Spleen (tissue), 11 donors: Measurements from ENCODE around the gene C15orf39. TPM values are rescaled to one million over a fixed set of nuclear protein-coding genes. Genes with fewer than 3 reads are reported as not detected.
"Not testable (repeated sequence)": the region's sequence is repeated elsewhere in the genome, so short reads cannot be mapped to it uniquely, and the experiment has no call there.

Source experiments
- DNase-seq: peaks from one replicate; pipeline ENCODE4 v3.0.0-alpha.2; 2020
- H3K27ac ChIP-seq, 8 donors: fragments of 200-600 bp; sonication (generic) in 7 of 8; 1 replicate in 4 of 8; 2 replicates in 4 of 8; pipeline versions ENCODE4 v1.5.0 to v1.8.0; 2016 to 2021; ENCODE audit warnings: inconsistent platforms in 4 of 8, mild to moderate bottlenecking in 4 of 8, moderate library complexity in 1 of 8
- H3K27me3 ChIP-seq, 7 donors: fragments of 200-600 bp; sonication (generic) in 6 of 7; replicated peaks in 1 of 7; 1 replicate in 4 of 7; 2 replicates in 3 of 7; pipeline versions ENCODE4 v1.5.0 to v1.8.0; 2016 to 2021; ENCODE audit warnings: inconsistent platforms in 3 of 7, mild to moderate bottlenecking in 1 of 7
- H3K36me3 ChIP-seq, 6 donors: fragments of 200-600 bp; sonication (generic) in 5 of 6; 1 replicate in 4 of 6; 2 replicates in 2 of 6; pipeline versions ENCODE4 v1.5.0 to v1.8.0; 2016 to 2021; ENCODE audit warnings: inconsistent platforms in 2 of 6
- H3K4me1 ChIP-seq, 6 donors: fragments of 200-600 bp; sonication (generic) in 5 of 6; 1 replicate in 3 of 6; 2 replicates in 3 of 6; pipeline versions ENCODE4 v1.5.0 to v1.8.0; 2016 to 2021; ENCODE audit warnings: inconsistent platforms in 3 of 6
- H3K4me3 ChIP-seq, 8 donors: fragments of 200-600 bp; sonication (generic) in 7 of 8; 1 replicate in 4 of 8; 2 replicates in 4 of 8; pipeline versions ENCODE4 v1.5.0 to v1.8.0; 2016 to 2021; ENCODE audit warnings: inconsistent platforms in 4 of 8, mild to moderate bottlenecking in 4 of 8, moderate library complexity in 2 of 8
- H3K9me3 ChIP-seq, 8 donors: fragments of 200-600 bp; sonication (generic) in 7 of 8; 1 replicate in 4 of 8; 2 replicates in 4 of 8; pipeline versions ENCODE4 v1.5.0 to v1.8.0; 2016 to 2021; ENCODE audit warnings: inconsistent platforms in 4 of 8
- CTCF ChIP-seq, 11 experiments: fragments of 200-600 bp in 7 of 11; fragments of 450-650 bp in 4 of 11; sonication (generic) in 4 of 11; IDR thresholded peaks in 8 of 11; conservative IDR thresholded peaks in 3 of 11; 1 replicate in 7 of 11; 2 replicates in 4 of 11; pipeline versions ENCODE4 v1.4.0 to v1.8.0; 2016 to 2021; ENCODE audit warnings: antibody characterized with exemption in 11 of 11, inconsistent platforms in 4 of 11, mild to moderate bottlenecking in 1 of 11
- POLR2A ChIP-seq, 3 donors: fragments of 450-650 bp; IDR thresholded peaks; one replicate each; pipeline ENCODE4 v1.5.1; 2017; ENCODE audit warnings: antibody characterized with exemption in 3 of 3, mild to moderate bottlenecking in 1 of 3
- POLR2AphosphoS5 ChIP-seq, 3 donors: sonication (generic); formaldehyde crosslinking; IDR thresholded peaks; one replicate each; pipeline ENCODE4 v1.5.1; 2017; ENCODE audit warnings: antibody characterized with exemption in 3 of 3
- WGBS, 5 donors: extraction: QIAGEN DNeasy Blood & Tissue Kit in 3 of 5; methylation state at CpG; one replicate each; pipeline versions ENCODE4 v1.1.5 to v1.1.7; 2013 to 2018; 5-methylcytosine and 5-hydroxymethylcytosine counted together
- intact Hi-C: fragments of 100-400 bp; cut with DNase I; formaldehyde crosslinking; loops from one replicate; pipeline ENCODE4 v1.15.0; 2023; ENCODE audit warnings: low total_unique reads
- polyA plus RNA-seq, 3 donors: library from polyadenylated mRNA; stranded (reverse); fragments of 200-250 nt; gene quantifications; one replicate each; pipeline ENCODE4 v1.2.1, GENCODE V29; 2013
- total RNA-seq, 7 donors: library from RNA; depleted of rRNA in 3 of 7; stranded (reverse); fragments of >200 nt in 3 of 7; fragmentation: NEBNext Ultra II Directional in 4 of 7; extraction: Animal tissue kit (Norgen Biotek cat#: 25700) in 4 of 7; gene quantifications; one replicate each; pipeline versions ENCODE4 v1.1.0 to v1.2.1, GENCODE V29; 2016 to 2021
- donor health status: healthy with polysubstance abuse.
- donor health status: DM: no; HTN: no; CAD: no; lungs with moderate emphysema.
- donor health status: DM: no; HTN: no; CAD: no.
- donor health status: Bipolar disorder and iron deficiency.
- donor health status: healthy.
- donor health status: DM: no; HTN: no; CAD: no.
- donor health status: DM: yes; HTN: yes; CAD: no.

C15orf39 gene
- total and polyA plus RNA-seq, 10 donors, result 6.9 to 70.2 (median 58.4) TPM

GRCh38 chr15:75235760-75236729 is 34.4 kb downstream of the C15orf39 start:
- TF ChIP-seq POLR2A (IDR thresholded peaks at IDR 0.05), result no peak
- no peak for TF ChIP-seq POLR2AphosphoS5 (IDR thresholded peaks at IDR 0.05)
- no peak for TF ChIP-seq CTCF (IDR thresholded peaks at IDR 0.05 in 8 of 11, conservative IDR thresholded peaks at IDR 0.05 in 3 of 11)
- Histone ChIP-seq H3K9me3 (no peaks in the 10 kb centered on the region), H3K36me3 (no peaks in the 10 kb centered on the region), H3K27me3 (peaks cover 0 to 64% (median 0%) of the 10 kb centered on the region in 7 donors), H3K27ac (no peak overlapping the region), H3K4me3 (no peak overlapping the region), H3K4me1 (no peaks in the 10 kb centered on the region)
- intact Hi-C loops, result no loop called here
- peak; percentile 49 for DNase-seq
- 79 to 87% (median 80%) methylated on average over 11 of the region's 11 CpGs for WGBS, 5 donors

GRCh38 chr15:75237316-75237982 is 35.8 kb downstream of the C15orf39 start:
- Histone ChIP-seq H3K36me3 (no peaks in the 10 kb centered on the region), H3K27ac (no peak overlapping the region), H3K9me3 (no peaks in the 10 kb centered on the region), H3K4me1 (no peaks in the 10 kb centered on the region), H3K4me3 (no peak overlapping the region), H3K27me3 (peaks cover 0 to 57% (median 0%) of the 10 kb centered on the region in 7 donors)
- TF ChIP-seq POLR2A (IDR thresholded peaks at IDR 0.05), result no peak
- no peak for TF ChIP-seq CTCF (IDR thresholded peaks at IDR 0.05 in 8 of 11, conservative IDR thresholded peaks at IDR 0.05 in 3 of 11)
- no peak for TF ChIP-seq POLR2AphosphoS5 (IDR thresholded peaks at IDR 0.05)
- peak; percentile 52 for DNase-seq
- intact Hi-C loops, result no loop called here
- 70 to 79% (median 75%) methylated on average over 9 to 11 of the region's 11 CpGs for WGBS, 5 donors

GRCh38 chr15:75238150-75238549 is 36.5 kb downstream of the C15orf39 start:
- H3K9me3 ChIP-seq, result no peaks in the 10 kb centered on the region
- H3K36me3 ChIP-seq, result no peaks in the 10 kb centered on the region
- no peak for TF ChIP-seq POLR2A (IDR thresholded peaks at IDR 0.05)
- H3K4me3 ChIP-seq, result no peak overlapping the region
- H3K27ac ChIP-seq, result no peak overlapping the region
- peaks cover 0 to 50% (median 0%) of the 10 kb centered on the region in 7 donors for H3K27me3 ChIP-seq
- H3K4me1 ChIP-seq, result no peaks in the 10 kb centered on the region
- WGBS, 5 donors, result 82 to 91% (median 84%) methylated on average over 5 of the region's 5 CpGs
- DNase-seq, result peak; percentile 15
- intact Hi-C loops, result no loop called here

GRCh38 chr15:75245741-75246140 is 44.1 kb downstream of the C15orf39 start:
- DNase-seq, H3K4me3 ChIP-seq, intact Hi-C loops, H3K27ac ChIP-seq, H3K4me1 ChIP-seq, H3K36me3 ChIP-seq, H3K9me3 ChIP-seq: not testable (repeated sequence)
- H3K27me3 ChIP-seq, result peaks cover 0 to 21% (median 3%) of the 10 kb centered on the region in 7 donors
- WGBS, 5 donors, result 72 to 93% (median 89%) methylated on average over 1 of the region's 1 CpG

- 70 to 84% (median 77%) methylated on average over 6 of the region's 6 CpGs for WGBS, 5 donors
- H3K27me3 ChIP-seq, result peaks cover 0 to 28% (median 3%) of the 10 kb centered on the region in 7 donors
These were observed 47.3 kb downstream of the C15orf39 start for GRCh38 chr15:75248991-75249390.

More at GRCh38 chr15:75248991-75249390, 47.3 kb downstream of the C15orf39 start:
- intact Hi-C loops, H3K4me1 ChIP-seq, H3K9me3 ChIP-seq, DNase-seq, H3K36me3 ChIP-seq, H3K27ac ChIP-seq, H3K4me3 ChIP-seq: not testable (repeated sequence)
